Aorta (tissue), 5 donors: ENCODE measurements around the gene CORO1C. TPM values are rescaled to one million over a fixed set of nuclear protein-coding genes. Genes with fewer than 3 reads are reported as not detected.

Source experiments
- ATAC-seq: fragments of 200-7000 bp; cut with Tn5 transposase; one replicate; pipeline ENCODE4 v1.9.1; 2022; ENCODE audit warnings: moderate library complexity; ENCODE audit not compliant: low FRiP score
- DNase-seq, 2 donors: peaks; one replicate each; pipeline ENCODE4 v3.0.0-alpha.2; 2020
- H3K27ac ChIP-seq, 2 donors: one replicate each; pipeline ENCODE4 v1.5.1; 2013; ENCODE audit warnings: low read length in 2 of 2, mild to moderate bottlenecking in 2 of 2, moderate library complexity in 2 of 2, control low read depth in 1 of 2, inconsistent platforms in 1 of 2, low read depth in 1 of 2
- H3K27me3 ChIP-seq, 2 donors: one replicate each; pipeline ENCODE4 v1.6.1; 2013; ENCODE audit warnings: control low read depth in 1 of 2, low read length in 1 of 2, mild to moderate bottlenecking in 1 of 2, moderate library complexity in 1 of 2; ENCODE audit not compliant: insufficient read depth in 2 of 2, control insufficient read depth in 1 of 2
- H3K36me3 ChIP-seq, 2 donors: one replicate each; pipeline ENCODE4 v1.6.1; 2013; ENCODE audit warnings: control low read depth in 1 of 2, low read length in 1 of 2, mild to moderate bottlenecking in 1 of 2; ENCODE audit not compliant: insufficient read depth in 2 of 2, control insufficient read depth in 1 of 2
- H3K4me1 ChIP-seq, 2 donors: one replicate each; pipeline ENCODE4 v1.6.1; 2013; ENCODE audit warnings: low read length in 2 of 2, control low read depth in 1 of 2, mild to moderate bottlenecking in 1 of 2, moderate library complexity in 1 of 2; ENCODE audit not compliant: insufficient read depth in 2 of 2, control insufficient read depth in 1 of 2
- H3K4me3 ChIP-seq, 2 donors: one replicate each; pipeline ENCODE4 v1.5.1; 2013; ENCODE audit warnings: low read length in 2 of 2, control low read depth in 1 of 2, mild to moderate bottlenecking in 1 of 2
- H3K9me3 ChIP-seq: one replicate; pipeline ENCODE4 v1.6.1; 2013; ENCODE audit warnings: mild to moderate bottlenecking, low read length; ENCODE audit not compliant: control insufficient read depth
- WGBS, 2 donors: extraction: QIAGEN DNeasy Blood & Tissue Kit; methylation state at CpG; one replicate each; pipeline ENCODE4 v1.1.7; 2013; 5-methylcytosine and 5-hydroxymethylcytosine counted together
- intact Hi-C, 2 donors: fragments of 100-400 bp; cut with DNase I; formaldehyde crosslinking; loops; one replicate each; pipeline versions ENCODE4 v1.14.2 to v1.15.0; 2022
- polyA plus RNA-seq, 2 donors: library from polyadenylated mRNA; stranded (reverse); fragments of 200-250 nt; gene quantifications; one replicate each; pipeline ENCODE4 v1.2.3, GENCODE V29; 2013
- total RNA-seq, 2 donors: library from RNA; stranded (reverse); fragmentation: NEBNext Ultra II Directional; extraction: Animal tissue kit (Norgen Biotek cat#: 25700); gene quantifications; one replicate each; pipeline ENCODE4 v1.2.1, GENCODE V29; 2021
- donor health status: healthy with polysubstance abuse.
- donor health status: Bipolar disorder and iron deficiency.
- donor health status: DM: no; HTN: no; CAD: no.
- donor health status: DM: no; HTN: no; CAD: no.
- donor health status: DM: yes; HTN: yes; CAD: no.

Gene CORO1C
- total and polyA plus RNA-seq, 4 donors: 68.0 to 387 (median 176) TPM

- no peak for DNase-seq
- Histone ChIP-seq H3K36me3 (no peaks in the 10 kb centered on the region), H3K27ac (no peak overlapping the region), H3K9me3 (no peaks in the 10 kb centered on the region), H3K4me3 (no peak overlapping the region), H3K27me3 (no peaks in the 10 kb centered on the region), H3K4me1 (no peaks in the 10 kb centered on the region)
- no peak for ATAC-seq
- intact Hi-C loops: no loop called here
- WGBS, 2 donors: 96 to 98% methylated on average over 4 of the region's 4 CpGs
These were observed 125.5 kb downstream of the CORO1C start for GRCh38 chr12:108605690-108606406.

- Histone ChIP-seq H3K4me1 (no peaks in the 10 kb centered on the region), H3K36me3 (no peaks in the 10 kb centered on the region), H3K27ac (no peak overlapping the region), H3K9me3 (no peaks in the 10 kb centered on the region), H3K27me3 (no peaks in the 10 kb centered on the region), H3K4me3 (no peak overlapping the region)
- intact Hi-C loops: no loop called here
- DNase-seq (no peak), ATAC-seq (no peak)
- 29 to 42% methylated on average over 3 of the region's 3 CpGs for WGBS, 2 donors
These were observed 126.2 kb downstream of the CORO1C start for GRCh38 chr12:108605000-108605689.

GRCh38 chr12:108604208-108604941 lies 126.9 kb downstream of the CORO1C start:
- intact Hi-C loops: no loop called here
- Histone ChIP-seq H3K4me3 (no peak overlapping the region), H3K27me3 (no peaks in the 10 kb centered on the region), H3K36me3 (no peaks in the 10 kb centered on the region), H3K4me1 (no peaks in the 10 kb centered on the region), H3K27ac (no peak overlapping the region), H3K9me3 (no peaks in the 10 kb centered on the region)
- WGBS, 2 donors: 39 to 42% methylated on average over 14 of the region's 14 CpGs
- DNase-seq (no peak), ATAC-seq (no peak)

- H3K36me3 ChIP-seq: no peaks in the 10 kb centered on the region
- no peaks in the 10 kb centered on the region for H3K9me3 ChIP-seq
- H3K27ac ChIP-seq: no peak overlapping the region
- no peak for ATAC-seq
- no peaks in the 10 kb centered on the region for H3K4me1 ChIP-seq
- WGBS, 2 donors: 87 to 89% methylated on average over 4 of the region's 4 CpGs
- intact Hi-C loops: no loop called here
- no peak for DNase-seq
- H3K4me3 ChIP-seq: no peak overlapping the region
- H3K27me3 ChIP-seq: no peaks in the 10 kb centered on the region
These were observed 127.6 kb downstream of the CORO1C start for GRCh38 chr12:108603743-108604142.

GRCh38 chr12:108602976-108603704 lies 128.2 kb downstream of the CORO1C start:
- H3K9me3 ChIP-seq: no peaks in the 10 kb centered on the region
- H3K27me3 ChIP-seq: no peaks in the 10 kb centered on the region
- no peak for ATAC-seq
- no peaks in the 10 kb centered on the region for H3K4me1 ChIP-seq
- 84 to 89% methylated on average over 15 of the region's 15 CpGs for WGBS, 2 donors
- no peak for DNase-seq
- H3K27ac ChIP-seq: no peak overlapping the region
- no peak overlapping the region for H3K4me3 ChIP-seq
- no peaks in the 10 kb centered on the region for H3K36me3 ChIP-seq
- intact Hi-C loops: no loop called here

- WGBS, 2 donors: 97 to 98% methylated on average over 9 of the region's 9 CpGs
- intact Hi-C loops: no loop called here
- H3K9me3 ChIP-seq: no peaks in the 10 kb centered on the region
These were observed 129.1 kb downstream of the CORO1C start for GRCh38 chr12:108602209-108602705.

GRCh38 chr12:108600702-108601007 lies 130.7 kb downstream of the CORO1C start:
- Histone ChIP-seq H3K4me1 (no peaks in the 10 kb centered on the region), H3K27ac (no peak overlapping the region), H3K36me3 (no peaks in the 10 kb centered on the region), H3K9me3 (no peaks in the 10 kb centered on the region), H3K4me3 (no peak overlapping the region), H3K27me3 (no peaks in the 10 kb centered on the region)
- DNase-seq: no peak
- 55 to 65% methylated on average over 4 of the region's 4 CpGs for WGBS, 2 donors
- intact Hi-C loops: no loop called here
- no peak for ATAC-seq

More at GRCh38 chr12:108602209-108602705, 129.1 kb downstream of the CORO1C start:
- DNase-seq (no peak), ATAC-seq (no peak)
- H3K4me3 ChIP-seq: no peak overlapping the region
- no peaks in the 10 kb centered on the region for H3K27me3 ChIP-seq
- H3K27ac ChIP-seq: no peak overlapping the region
- H3K4me1 ChIP-seq: no peaks in the 10 kb centered on the region
- H3K36me3 ChIP-seq: no peaks in the 10 kb centered on the region

- H3K36me3 ChIP-seq: no peaks in the 10 kb centered on the region
- H3K4me1 ChIP-seq: no peaks in the 10 kb centered on the region
- H3K27ac ChIP-seq: no peak overlapping the region
- ATAC-seq: no peak
- no peaks in the 10 kb centered on the region for H3K9me3 ChIP-seq
- 86 to 88% methylated on average over 10 of the region's 10 CpGs for WGBS, 2 donors
- no peak for DNase-seq
- H3K27me3 ChIP-seq: no peaks in the 10 kb centered on the region
- H3K4me3 ChIP-seq: no peak overlapping the region
- intact Hi-C loops: no loop called here
These were observed 131.2 kb downstream of the CORO1C start for GRCh38 chr12:108599948-108600701.
